22Rv1 (cell line): ENCODE results near the gene CYREN.
A peak's percentile ranks its signal among the peaks of the same experiment; 100 is the strongest.
"Not testable (repeated sequence)": the region's sequence is repeated elsewhere in the genome, so short reads cannot be mapped to it uniquely, and the experiment has no call there.

Experiments
- H3K27ac ChIP-seq: fragments of 450-650 bp; 2 replicates; pipeline ENCODE4 v1.5.1; 2017
- ZFX ChIP-seq: fragments of 450-650 bp; IDR thresholded peaks from 2 replicates; pipeline ENCODE4 v1.6.1; 2017; ENCODE audit warnings: antibody characterized with exemption, borderline replicate concordance
- TF ChIP-seq, protein P1 (sequence below): fragments of 450-650 bp; IDR thresholded peaks from 2 replicates; pipeline ENCODE4 v1.5.1; 2017; ENCODE audit warnings: mild to moderate bottlenecking

The CYREN gene

GRCh38 chr7:135147899-135148721 lies 22.4 kb downstream of the CYREN start, which contains the start of gene TMEM140:
Gene TMEM140 (plus strand): TSS chr7:135148072. CDS start chr7:135164442, 16,370 bp downstream.
- peak within 1 kb of the TSS; percentile 50 for H3K27ac ChIP-seq

DNA sequence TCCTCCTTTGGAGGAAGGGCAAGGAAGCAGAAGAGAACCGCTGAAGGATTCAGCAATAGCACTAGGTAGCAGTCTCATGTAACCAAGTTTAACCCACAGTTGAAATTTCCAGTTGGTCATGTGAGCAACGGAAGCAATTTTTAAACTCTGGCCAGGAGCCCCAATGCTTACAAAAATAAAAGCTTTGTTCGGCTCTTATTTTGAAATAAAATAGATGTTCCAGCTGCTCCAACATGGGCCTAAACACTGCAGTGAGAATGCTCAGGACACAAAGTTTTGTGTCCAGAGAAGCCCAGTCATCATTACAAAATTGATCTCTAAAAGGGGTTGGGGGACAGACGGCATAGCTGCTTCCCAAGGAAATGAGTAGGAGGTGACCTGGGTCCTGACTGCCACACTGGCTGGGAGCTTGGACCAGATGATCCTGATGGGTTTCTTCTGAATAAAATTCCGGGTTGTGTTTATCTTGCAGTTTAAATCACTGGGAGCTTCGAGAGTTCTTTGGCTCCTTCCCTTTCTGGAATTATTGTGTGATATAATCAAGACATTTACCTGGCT lies 23.1 kb downstream of the CYREN start:
- TF ChIP-seq, protein P1, sequence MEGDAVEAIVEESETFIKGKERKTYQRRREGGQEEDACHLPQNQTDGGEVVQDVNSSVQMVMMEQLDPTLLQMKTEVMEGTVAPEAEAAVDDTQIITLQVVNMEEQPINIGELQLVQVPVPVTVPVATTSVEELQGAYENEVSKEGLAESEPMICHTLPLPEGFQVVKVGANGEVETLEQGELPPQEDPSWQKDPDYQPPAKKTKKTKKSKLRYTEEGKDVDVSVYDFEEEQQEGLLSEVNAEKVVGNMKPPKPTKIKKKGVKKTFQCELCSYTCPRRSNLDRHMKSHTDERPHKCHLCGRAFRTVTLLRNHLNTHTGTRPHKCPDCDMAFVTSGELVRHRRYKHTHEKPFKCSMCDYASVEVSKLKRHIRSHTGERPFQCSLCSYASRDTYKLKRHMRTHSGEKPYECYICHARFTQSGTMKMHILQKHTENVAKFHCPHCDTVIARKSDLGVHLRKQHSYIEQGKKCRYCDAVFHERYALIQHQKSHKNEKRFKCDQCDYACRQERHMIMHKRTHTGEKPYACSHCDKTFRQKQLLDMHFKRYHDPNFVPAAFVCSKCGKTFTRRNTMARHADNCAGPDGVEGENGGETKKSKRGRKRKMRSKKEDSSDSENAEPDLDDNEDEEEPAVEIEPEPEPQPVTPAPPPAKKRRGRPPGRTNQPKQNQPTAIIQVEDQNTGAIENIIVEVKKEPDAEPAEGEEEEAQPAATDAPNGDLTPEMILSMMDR: no peak
- TF ChIP-seq ZFX: no peak
- H3K27ac ChIP-seq: peak overlapping the region; percentile 50

More at GRCh38 chr7:135147899-135148721, 22.4 kb downstream of the CYREN start, which contains the start of gene TMEM140:
- no peak for TF ChIP-seq ZFX
- TF ChIP-seq, protein P1: no peak

- no peak for TF ChIP-seq ZFX
- TF ChIP-seq, protein P1: no peak
- H3K27ac ChIP-seq: no peak overlapping the region
These were observed 26.4 kb downstream of the CYREN start for GRCh38 chr7:135143885-135144668.

- no peak overlapping the region for H3K27ac ChIP-seq
These were observed 40.9 kb downstream of the CYREN start for GRCh38 chr7:135129579-135129978.

GRCh38 chr7:135128931-135129330 lies 41.6 kb downstream of the CYREN start:
- TF ChIP-seq ZFX: no peak
- TF ChIP-seq, protein P1: no peak
- H3K27ac ChIP-seq: no peak overlapping the region

More at GRCh38 chr7:135129579-135129978, 40.9 kb downstream of the CYREN start:
- TF ChIP-seq, protein P1: no peak
- TF ChIP-seq ZFX: no peak

GRCh38 chr7:135124631-135125030 lies 45.9 kb downstream of the CYREN start:
- H3K27ac ChIP-seq: not testable (repeated sequence)

- no peak overlapping the region for H3K27ac ChIP-seq
- TF ChIP-seq, protein P1: no peak
- no peak for TF ChIP-seq ZFX
These were observed 48.6 kb downstream of the CYREN start for GRCh38 chr7:135121868-135122267.
